HG03565 (cell line): ENCODE results near the gene CFAP58.

Experiments used
- ATAC-seq: cut with Tn5 transposase; IDR thresholded peaks from one replicate; pipeline ENCODE4 v1.9.1; 2021; ENCODE audit warnings: mild to moderate bottlenecking, moderate library complexity; ENCODE audit not compliant: unreplicated experiment

CFAP58 gene

GRCh38 chr10:104353325-104354048 is at the start of gene CFAP58:
TSS of gene CFAP58 (plus strand) at chr10:104353833. CDS start at chr10:104353898, 65 bp downstream.
- peak; percentile 40 for ATAC-seq

GRCh38 chr10:104304356-104304745 is 49.3 kb upstream of the CFAP58 start:
- no peak for ATAC-seq

- ATAC-seq: no peak
These were observed 48.7 kb upstream of the CFAP58 start for GRCh38 chr10:104304927-104305326.

- ATAC-seq: no peak
These were observed 46.7 kb upstream of the CFAP58 start for GRCh38 chr10:104306897-104307296.

- ATAC-seq: no peak
These were observed 45.8 kb upstream of the CFAP58 start for GRCh38 chr10:104307576-104308438.

- peak; percentile 81 for ATAC-seq
These were observed 45.2 kb upstream of the CFAP58 start for GRCh38 chr10:104308439-104308903.

GRCh38 chr10:104309980-104310978 is 43.4 kb upstream of the CFAP58 start:
- no peak for ATAC-seq

- no peak for ATAC-seq
These were observed 42.4 kb upstream of the CFAP58 start for GRCh38 chr10:104311184-104311720.

- no peak for ATAC-seq
These were observed 38.8 kb upstream of the CFAP58 start for GRCh38 chr10:104314591-104315485.

GRCh38 chr10:104315486-104315921 is 38.1 kb upstream of the CFAP58 start:
- no peak for ATAC-seq

GRCh38 chr10:104316321-104317099 is 37.1 kb upstream of the CFAP58 start:
- ATAC-seq: no peak

GRCh38 chr10:104317269-104317710 is 36.3 kb upstream of the CFAP58 start:
- no peak for ATAC-seq

GRCh38 chr10:104317726-104318299 is 35.8 kb upstream of the CFAP58 start:
- no peak for ATAC-seq

GRCh38 chr10:104318326-104318725 is 35.3 kb upstream of the CFAP58 start:
- ATAC-seq: no peak

GRCh38 chr10:104318810-104319741 is 34.6 kb upstream of the CFAP58 start:
- ATAC-seq: no peak

- ATAC-seq: no peak
These were observed 32.4 kb upstream of the CFAP58 start for GRCh38 chr10:104321226-104321625.
